Lower leg skin (tissue), 3 donors: ENCODE results near the gene GIMAP2.

Experiments
- CTCF ChIP-seq, 3 donors: fragments of 450-650 bp; IDR thresholded peaks; one replicate each; pipeline ENCODE4 v1.5.1; 2016; ENCODE audit warnings: antibody characterized with exemption in 3 of 3, mild to moderate bottlenecking in 3 of 3, moderate library complexity in 2 of 3
- POLR2A ChIP-seq, 2 donors: fragments of 450-650 bp; IDR thresholded peaks; one replicate each; pipeline ENCODE4 v1.6.1; 2016 to 2017; ENCODE audit warnings: antibody characterized with exemption in 2 of 2, mild to moderate bottlenecking in 1 of 2, moderate library complexity in 1 of 2

- TF ChIP-seq POLR2A (IDR thresholded peaks at IDR 0.05) (no peak), CTCF (IDR thresholded peaks at IDR 0.05) (no peak)
These were observed 17.7 kb downstream of the GIMAP2 start for GRCh38 chr7:150703209-150703608.
